Activated CD4-positive, alpha-beta T cell treated with anti-CD3 and anti-CD28 coated beads, Interleukin-2, Interleukin-6, amounts not matched to agents 100 ng/mL and 50 ng/mL, durations not matched to agents 16 hours and 8 hours (primary cell): ENCODE results near the gene ZCRB1.
A peak's percentile ranks its signal among the peaks of the same experiment; 100 is the strongest.

Experiments
- DNase-seq: peaks from one replicate; pipeline ENCODE4 v3.0.0-alpha.2; 2020

ZCRB1 gene

DNA sequence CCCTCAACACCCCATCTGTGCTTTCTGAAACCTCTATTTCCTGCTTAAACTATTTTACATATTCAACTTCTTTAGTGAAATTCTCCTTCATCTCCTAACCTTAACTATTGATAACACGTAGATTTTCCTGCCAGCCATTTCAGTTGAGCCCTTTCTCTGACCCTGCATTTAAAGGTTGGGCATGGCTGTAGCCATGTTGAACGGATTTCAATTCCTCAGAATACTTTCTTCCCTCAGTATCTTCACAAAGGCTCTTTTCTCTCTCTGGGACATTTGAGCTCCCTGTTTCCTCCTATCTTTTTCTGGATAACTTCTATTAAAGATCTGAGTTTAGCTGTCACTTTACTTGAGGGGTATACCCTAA lies 1.3 kb upstream of the ZCRB1 start:
- DNase-seq: no peak

GRCh38 chr12:42326541-42327226 lies 790 bp upstream of the ZCRB1 start:
- peak; percentile 31 for DNase-seq

- DNase-seq: no peak
Measured at GRCh38 chr12:42325326-42325652, 605 bp downstream of the ZCRB1 start.

- DNase-seq: no peak
Measured at GRCh38 chr12:42323856-42324255, 2.0 kb downstream of the ZCRB1 start.

DNA sequence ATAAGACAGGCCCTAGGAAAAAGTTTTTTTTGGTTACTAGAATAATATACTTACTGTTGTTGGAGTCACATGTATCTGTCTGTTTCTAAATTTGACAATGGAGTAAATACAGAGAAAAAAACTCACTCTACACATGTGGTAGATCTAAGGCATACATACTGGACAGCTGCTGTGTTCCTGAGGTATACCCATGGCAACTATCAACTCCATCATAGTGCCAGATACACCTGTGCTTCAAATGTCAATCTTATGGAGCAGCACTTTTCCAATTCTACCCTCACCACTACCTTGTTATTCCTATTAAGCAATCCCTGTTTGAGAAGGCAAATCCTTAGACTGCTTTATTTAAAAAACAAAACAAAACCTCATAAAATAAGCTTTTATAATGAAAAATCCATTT lies 3.3 kb downstream of the ZCRB1 start:
- no peak for DNase-seq

GRCh38 chr12:42320796-42321195 lies 5.1 kb downstream of the ZCRB1 start:
- no peak for DNase-seq

GRCh38 chr12:42315108-42315507 lies 10.8 kb downstream of the ZCRB1 start:
- DNase-seq: no peak

DNA sequence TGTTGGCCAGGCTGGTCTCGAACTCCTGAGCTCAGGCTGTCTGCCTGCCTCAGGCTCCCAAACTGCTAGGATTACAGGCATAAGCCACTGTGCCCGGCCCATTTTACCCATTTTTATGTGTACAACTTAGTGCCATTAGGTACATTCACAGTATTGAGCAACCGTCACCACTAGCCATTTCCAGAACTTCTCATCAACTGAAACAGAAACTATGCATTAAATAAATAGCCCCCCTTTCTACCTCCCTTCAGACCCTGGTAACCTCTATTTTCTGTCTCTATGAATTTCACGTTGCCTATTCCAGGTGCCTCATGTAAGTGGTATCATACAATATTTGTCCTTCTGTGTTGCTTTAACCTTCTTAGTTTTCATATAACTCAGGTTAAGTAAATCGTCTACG lies 15.9 kb downstream of the ZCRB1 start:
- DNase-seq: no peak

GRCh38 chr12:42308390-42308789 lies 17.5 kb downstream of the ZCRB1 start:
- no peak for DNase-seq

- no peak for DNase-seq
Measured at GRCh38 chr12:42306297-42306696, 19.6 kb downstream of the ZCRB1 start.

GRCh38 chr12:42299392-42300308 lies 26.2 kb downstream of the ZCRB1 start:
- DNase-seq: peak; percentile 88

GRCh38 chr12:42298887-42299286 lies 27.0 kb downstream of the ZCRB1 start:
- no peak for DNase-seq

DNA sequence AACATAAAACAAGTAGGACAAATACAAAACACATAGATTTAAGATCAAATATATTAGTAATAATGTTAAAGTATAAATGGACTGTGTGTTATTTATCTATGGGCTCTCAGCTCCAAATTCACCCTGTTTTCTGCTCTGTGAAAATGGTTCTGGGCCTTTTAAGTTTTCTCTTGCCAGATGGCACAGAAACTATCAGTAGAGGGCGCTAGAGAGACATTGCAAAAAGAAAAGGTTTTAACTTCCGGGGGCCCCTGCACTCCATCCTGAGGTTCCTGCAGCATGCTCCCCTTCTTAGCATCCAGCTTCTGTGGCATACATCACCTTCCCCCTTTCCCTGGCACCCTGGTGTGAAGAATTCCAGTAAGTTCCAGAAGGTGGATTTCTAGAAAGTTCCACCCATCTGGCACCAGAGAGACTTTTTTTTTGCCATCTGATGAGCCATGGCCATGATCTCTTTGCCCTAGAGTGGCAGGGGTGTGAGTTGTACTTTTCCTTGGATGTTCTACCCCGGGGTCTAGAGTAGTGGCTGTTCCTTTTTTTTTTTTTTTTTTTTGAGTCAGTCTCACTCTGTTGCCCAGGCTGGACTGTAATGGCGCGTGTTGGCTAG lies 29.3 kb downstream of the ZCRB1 start:
- DNase-seq: peak; percentile 56

DNA sequence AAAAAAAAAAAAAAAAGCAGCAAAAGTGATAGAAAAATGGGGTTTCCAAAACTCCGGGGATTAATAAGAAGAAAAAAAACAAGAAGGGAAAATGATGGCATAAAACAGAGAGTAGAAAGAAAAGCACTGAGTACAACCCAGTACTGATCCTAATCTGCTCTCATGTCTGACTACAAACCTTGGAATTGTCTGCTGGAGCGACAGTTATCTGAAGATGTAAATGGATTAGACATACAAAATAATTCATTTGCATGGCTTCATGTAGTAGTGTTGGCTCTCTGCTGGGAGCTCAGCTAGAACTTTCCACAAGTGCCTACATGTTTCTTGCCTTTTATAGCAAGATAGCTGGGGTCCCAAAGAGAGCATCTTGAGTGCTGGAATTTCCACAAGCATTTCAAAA lies 34.2 kb downstream of the ZCRB1 start:
- no peak for DNase-seq

GRCh38 chr12:42288544-42288943 lies 37.4 kb downstream of the ZCRB1 start:
- no peak for DNase-seq

DNA sequence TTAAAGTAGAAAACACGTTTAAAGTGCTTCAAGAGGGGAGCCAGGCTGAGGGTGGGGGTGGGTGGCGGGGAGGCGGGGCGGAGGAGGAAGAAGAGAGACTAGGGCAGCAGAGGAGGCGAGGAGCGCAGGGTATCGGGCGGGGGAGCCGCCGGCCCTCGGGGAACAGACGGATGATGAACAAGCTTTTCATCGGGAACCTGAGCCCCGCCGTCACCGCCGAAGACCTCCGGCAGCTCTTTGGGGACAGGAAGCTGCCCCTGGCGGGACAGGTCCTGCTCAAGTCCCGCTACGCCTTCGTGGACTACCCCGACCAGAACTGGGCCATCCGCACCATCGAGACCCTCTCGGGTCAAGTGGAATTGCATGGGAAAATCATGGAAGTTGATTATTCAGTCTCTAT lies 39.2 kb downstream of the ZCRB1 start:
- DNase-seq: no peak

- DNase-seq: no peak
Measured at GRCh38 chr12:42285431-42285830, 40.5 kb downstream of the ZCRB1 start.

DNA sequence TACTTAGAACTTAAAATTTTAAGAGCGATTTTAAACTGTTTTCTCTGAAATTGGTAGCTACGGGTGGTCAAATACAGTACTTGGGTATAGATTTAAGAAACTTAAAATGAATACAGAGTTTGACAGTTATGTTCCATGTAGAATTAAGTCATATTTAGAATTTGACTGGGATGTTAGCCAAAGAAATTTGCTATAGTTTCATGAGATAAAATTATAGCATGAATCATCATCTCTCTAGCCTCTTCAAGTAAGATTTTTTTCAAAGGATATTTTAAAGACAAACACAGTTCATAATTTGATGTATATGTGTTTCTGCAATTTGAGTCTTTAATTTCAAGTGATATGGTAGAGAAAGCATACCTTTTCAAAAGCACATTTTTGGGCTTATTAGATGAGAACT lies 41.0 kb downstream of the ZCRB1 start:
- no peak for DNase-seq

- no peak for DNase-seq
Measured at GRCh38 chr12:42284157-42284556, 41.7 kb downstream of the ZCRB1 start.

DNA sequence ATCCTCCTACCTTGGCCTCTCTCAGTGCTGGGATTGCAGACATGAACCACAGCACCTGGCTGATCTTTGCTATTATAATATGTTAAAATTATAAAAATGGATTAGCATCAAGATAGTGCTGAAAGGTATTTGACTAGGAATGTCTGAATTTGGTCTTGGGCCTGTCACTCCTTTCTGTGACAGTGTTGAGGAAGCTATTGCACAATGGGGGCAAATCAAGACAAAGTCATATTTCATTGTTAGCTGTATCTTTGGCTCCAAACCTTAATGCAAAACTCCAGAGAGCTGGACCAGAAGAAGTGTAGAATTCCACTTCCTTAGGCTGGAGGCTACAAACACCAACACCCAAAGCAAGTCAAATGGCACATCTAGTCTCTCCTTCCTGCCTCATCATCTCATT lies 42.2 kb downstream of the ZCRB1 start:
- DNase-seq: no peak

- no peak for DNase-seq
Measured at GRCh38 chr12:42282294-42282693, 43.6 kb downstream of the ZCRB1 start.

DNA sequence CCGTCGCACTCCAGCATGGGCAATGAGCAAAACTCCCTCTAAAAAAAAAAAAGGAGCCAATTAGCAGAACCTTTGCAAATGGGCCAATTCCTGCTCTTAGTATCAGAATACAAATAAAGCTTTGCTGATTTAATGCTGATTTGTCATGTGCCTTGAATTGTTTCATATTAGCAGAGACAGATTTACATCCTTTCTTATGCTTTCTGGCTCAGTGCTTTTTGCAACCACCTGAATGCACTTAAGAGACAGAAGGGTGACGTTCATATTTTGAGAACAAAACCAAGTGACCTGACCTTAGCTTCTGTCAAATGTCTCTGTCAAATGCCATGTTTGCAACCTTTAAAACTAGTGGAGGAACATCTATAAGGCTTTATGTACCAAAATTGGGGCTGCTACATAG lies 44.0 kb downstream of the ZCRB1 start:
- DNase-seq: no peak

DNA sequence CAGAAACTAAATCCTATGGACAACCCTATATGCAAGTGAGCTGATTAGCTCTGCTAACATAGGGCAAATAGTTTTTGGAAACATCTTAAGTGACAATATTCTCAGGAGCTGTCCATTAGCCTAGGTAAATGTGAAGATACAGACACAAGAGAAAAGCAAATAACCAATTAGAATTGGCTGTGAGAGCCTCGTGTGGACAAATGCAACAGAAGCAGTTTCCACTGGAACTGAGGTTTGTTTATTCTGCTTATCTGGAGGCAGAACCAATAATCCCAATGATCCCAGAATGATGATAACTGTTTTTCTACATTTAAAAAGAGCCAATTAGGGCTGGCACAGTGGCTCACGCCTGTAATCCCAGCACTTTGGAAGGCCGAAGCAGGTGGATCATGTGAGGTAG lies 44.6 kb downstream of the ZCRB1 start:
- DNase-seq: no peak

GRCh38 chr12:42278128-42278510 lies 47.8 kb downstream of the ZCRB1 start:
- DNase-seq: no peak
